Motor neuron (in vitro differentiated cells): Measurements from ENCODE around the gene MAN2A2. TPM values are rescaled to one million over a fixed set of nuclear protein-coding genes. Genes with fewer than 3 reads are reported as not detected.

Experiments used
- ATAC-seq, 8 experiments: fragments of 200-7000 bp; cut with Tn5 transposase; replicated peaks in 6 of 8; 2 replicates each; pipeline ENCODE4 v1.8.0; 2021; ENCODE audit warnings: mild to moderate bottlenecking in 8 of 8, moderate library complexity in 8 of 8
- H3K27ac ChIP-seq, 2 donors: fragments of 250-450 bp; sonication (Bioruptor Pico); 2 replicates each; pipeline ENCODE4 v1.9.0; 2021; ENCODE audit warnings: antibody characterized with exemption in 2 of 2, mild to moderate bottlenecking in 2 of 2, moderate library complexity in 1 of 2
- H3K4me1 ChIP-seq, 2 donors: fragments of 250-450 bp; sonication (Bioruptor Pico); replicated peaks in 1 of 2; 2 replicates each; pipeline ENCODE4 v1.6.1; 2021; ENCODE audit warnings: antibody characterized with exemption in 2 of 2, mild to moderate bottlenecking in 2 of 2, moderate library complexity in 1 of 2
- H3K4me3 ChIP-seq, 5 donors: fragments of 250-450 bp; sonication (Bioruptor Pico); 2 replicates each; pipeline ENCODE4 v1.9.0; 2021; ENCODE audit warnings: antibody characterized with exemption in 5 of 5, mild to moderate bottlenecking in 5 of 5, moderate library complexity in 4 of 5
- WGBS, 10 experiments: fragments of 450-650 bp; shearing (Covaris generic); methylation state at CpG; one replicate each; pipeline ENCODE4 v1.0.0; 2022; 5-methylcytosine and 5-hydroxymethylcytosine counted together
- in situ Hi-C, 9 experiments: fragments of 400-800 bp; cut with MboI; loops; one replicate each; pipeline ENCODE4 v1.15.0; 2021; ENCODE audit warnings: low sequenced_read_pairs in 9 of 9, low pct_unique_long_range_greater_than_20kb in 2 of 9; ENCODE audit not compliant: unreplicated experiment in 9 of 9
- total RNA-seq, 8 experiments: library from RNA; unstranded; fragments of 300-600 nt; gene quantifications; 2 replicates each; pipeline versions ENCODE4 v1.2.3 to v1.2.4, GENCODE V29; 2022

The MAN2A2 gene
- total RNA-seq, 8 experiments from 2014 or later, result 7.7 to 37.7 (median 26.0) TPM

DNA sequence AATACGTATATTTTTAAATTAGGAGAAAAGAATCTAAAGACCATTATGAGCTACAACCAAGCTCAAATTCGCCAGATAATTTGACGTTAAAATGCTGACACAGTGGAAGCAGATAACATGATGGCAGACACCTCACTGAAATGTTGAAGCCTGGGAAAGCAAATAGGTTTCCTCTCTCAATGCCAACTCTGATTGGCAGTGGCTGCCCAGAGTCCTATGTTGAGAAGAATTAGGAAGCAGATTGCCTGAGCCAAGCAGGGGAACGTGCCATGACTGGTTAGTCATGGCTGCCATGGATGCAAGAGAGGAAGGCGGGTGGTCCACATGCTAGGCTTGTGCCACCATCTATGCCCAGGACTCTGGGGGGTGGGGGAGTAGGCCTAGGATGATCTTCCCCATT is 35.2 kb downstream of the MAN2A2 start:
- in situ Hi-C loops, result no loop called here
- WGBS, 10 experiments, result 92 to 100% (median 96%) methylated on average over 2 to 4 of the region's 5 CpGs; no CpG with 5 or more reads in 1 of the 10 experiments
- ATAC-seq, result no peak

DNA sequence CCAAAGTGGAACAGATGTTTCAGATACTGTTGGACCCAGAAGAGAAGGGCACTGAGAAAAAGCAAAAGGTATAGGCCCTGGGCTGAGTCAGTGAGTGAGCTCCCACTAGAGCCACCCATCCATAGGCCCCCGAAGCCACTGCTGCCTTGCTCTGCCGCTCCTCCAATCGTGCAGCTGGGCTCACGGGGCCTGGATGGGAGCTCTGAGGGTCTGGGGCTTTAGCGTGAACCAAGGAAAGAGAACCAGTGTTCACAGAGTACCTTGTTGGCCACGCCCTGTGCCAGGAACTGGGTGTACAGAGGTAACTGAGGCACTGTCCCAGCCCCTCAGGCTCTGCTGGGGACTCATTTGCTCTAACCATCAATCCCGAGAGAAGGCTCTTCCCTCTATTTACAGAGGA is 36.7 kb downstream of the MAN2A2 start:
- no peak for ATAC-seq
- in situ Hi-C loops, result no loop called here
- H3K4me1 ChIP-seq, result peaks cover 5 to 10% of the 10 kb centered on the region in 2 donors
- no peak overlapping the region for H3K27ac ChIP-seq
- H3K4me3 ChIP-seq, result no peak overlapping the region
- 80 to 100% (median 94%) methylated on average over 1 to 4 of the region's 7 CpGs; no CpG with 5 or more reads in 4 of the 10 experiments for WGBS, 10 experiments

More for the DNA sequence above, 35.2 kb downstream of the MAN2A2 start:
- Histone ChIP-seq H3K27ac (no peak overlapping the region), H3K4me3 (no peak overlapping the region), H3K4me1 (peaks cover 8 to 14% of the 10 kb centered on the region in 2 donors)

DNA sequence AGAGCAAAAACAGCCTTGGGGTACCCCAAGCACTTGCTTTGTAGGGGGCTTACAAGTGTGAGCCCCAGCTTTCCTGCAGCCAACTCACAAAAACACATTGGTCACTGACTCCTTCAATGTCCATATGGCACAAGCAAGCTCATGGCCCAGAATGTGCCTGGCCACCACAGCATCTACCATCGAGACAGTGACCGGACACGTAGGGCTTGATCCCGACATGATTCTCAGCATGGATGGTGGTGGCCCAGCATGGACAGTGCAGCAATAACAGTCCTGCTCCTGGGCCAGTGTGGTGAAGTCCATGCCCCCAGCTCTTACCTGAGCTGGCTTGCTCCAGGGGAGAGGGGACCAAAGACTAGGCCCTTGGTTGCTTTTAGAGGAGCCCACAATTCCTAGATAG is 37.9 kb downstream of the MAN2A2 start:
- ATAC-seq, result no peak
- no peak overlapping the region for H3K27ac ChIP-seq
- no peak overlapping the region for H3K4me3 ChIP-seq
- 93 to 100% (median 95%) methylated on average over 1 to 4 of the region's 4 CpGs; no CpG with 5 or more reads in 4 of the 10 experiments for WGBS, 10 experiments
- in situ Hi-C loops, result no loop called here
- H3K4me1 ChIP-seq, result peaks cover 3 to 7% of the 10 kb centered on the region in 2 donors

DNA sequence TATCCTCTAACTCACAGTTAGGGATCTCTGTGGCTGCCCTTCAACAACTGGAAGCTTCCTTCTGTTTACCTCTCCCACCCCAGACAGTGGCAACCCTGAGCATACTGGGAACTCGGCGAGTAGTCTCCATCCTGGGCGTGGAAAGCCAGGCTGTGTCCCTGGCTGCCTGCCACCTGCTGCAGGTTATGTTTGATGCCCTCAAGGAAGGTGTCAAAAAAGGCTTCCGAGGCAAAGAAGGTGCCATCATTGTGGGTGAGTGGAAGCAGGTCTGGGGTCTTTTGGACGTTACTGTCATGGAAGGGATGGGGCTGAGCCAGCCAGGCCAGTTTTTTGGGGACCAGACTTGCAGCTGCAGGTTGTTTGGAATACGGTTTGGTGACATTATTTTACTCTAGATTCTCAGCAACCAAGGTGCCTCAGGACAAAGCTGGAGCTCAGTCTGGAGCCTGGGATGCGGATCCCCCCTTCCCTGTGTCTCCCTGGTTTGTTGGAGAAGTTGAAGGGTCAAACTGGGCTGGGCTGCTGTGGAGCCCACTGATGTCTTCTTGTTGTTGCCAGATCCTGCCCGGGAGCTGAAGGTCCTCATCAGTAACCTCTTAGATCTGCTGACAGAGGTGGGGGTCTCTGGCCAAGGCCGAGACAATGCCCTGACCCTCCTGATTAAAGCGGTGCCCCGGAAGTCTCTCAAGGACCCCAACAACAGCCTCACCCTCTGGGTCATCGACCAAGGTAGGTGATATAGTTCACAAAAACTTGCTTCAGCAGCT is 39.4 kb downstream of the MAN2A2 start:
- Histone ChIP-seq H3K4me1 (no peaks in the 10 kb centered on the region), H3K27ac (no peak overlapping the region), H3K4me3 (no peak overlapping the region)
- 75 to 100% (median 98%) methylated on average over 1 to 9 of the region's 12 CpGs; no CpG with 5 or more reads in 2 of the 10 experiments for WGBS, 10 experiments
- no peak for ATAC-seq
- in situ Hi-C loops, result no loop called here

DNA sequence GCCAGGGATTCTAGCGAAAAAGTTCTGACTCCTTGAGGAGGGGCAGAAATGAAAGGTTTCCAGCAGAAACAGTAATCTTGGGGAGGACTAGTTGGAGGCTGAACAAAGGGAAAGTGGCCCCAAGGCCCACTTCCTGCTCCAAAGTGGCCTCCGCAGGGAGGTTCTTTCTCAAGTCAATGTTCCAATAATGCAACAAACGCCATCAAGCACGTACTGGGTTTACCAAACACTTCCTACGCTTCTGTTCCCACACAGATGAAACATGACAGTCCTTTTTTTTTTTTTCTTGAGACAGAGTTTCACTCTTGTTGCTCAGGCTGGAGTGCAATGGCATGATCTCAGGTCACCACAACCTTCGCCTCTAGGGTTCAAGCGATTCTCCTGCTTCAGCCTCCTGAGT is 42.0 kb downstream of the MAN2A2 start:
- in situ Hi-C loops, result no loop called here
- WGBS, 10 experiments, result 67 to 100% (median 98%) methylated on average over 1 to 5 of the region's 7 CpGs; no CpG with 5 or more reads in 2 of the 10 experiments
- H3K4me1 ChIP-seq, result no peaks in the 10 kb centered on the region
- H3K27ac ChIP-seq, result no peak overlapping the region
- no peak for ATAC-seq
- no peak overlapping the region for H3K4me3 ChIP-seq

DNA sequence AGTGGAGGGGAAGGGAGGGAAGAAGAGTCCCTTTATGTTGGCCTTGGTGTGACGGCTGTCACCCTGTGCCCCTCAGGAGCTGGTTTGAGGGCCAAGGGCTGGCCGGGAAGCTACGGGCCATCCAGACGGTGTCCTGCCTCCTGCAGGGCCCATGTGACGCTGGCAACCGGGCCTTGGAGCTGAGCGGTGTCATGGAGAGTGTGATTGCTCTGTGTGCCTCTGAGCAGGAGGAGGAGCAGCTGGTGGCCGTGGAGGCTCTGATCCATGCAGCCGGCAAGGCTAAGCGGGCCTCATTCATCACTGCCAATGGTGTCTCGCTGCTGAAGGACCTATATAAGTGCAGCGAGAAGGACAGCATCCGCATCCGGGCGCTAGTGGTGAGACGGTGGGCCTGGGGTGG is 43.4 kb downstream of the MAN2A2 start:
- in situ Hi-C loops, result no loop called here
- no peak overlapping the region for H3K4me3 ChIP-seq
- peak in 5 of 8 experiments; percentile 29 to 61 (median 53) for ATAC-seq
- no peak overlapping the region for H3K27ac ChIP-seq
- WGBS, 10 experiments, result 75 to 100% (median 81%) methylated on average over 1 to 9 of the region's 16 CpGs; no CpG with 5 or more reads in 7 of the 10 experiments
- H3K4me1 ChIP-seq, result no peaks in the 10 kb centered on the region

DNA sequence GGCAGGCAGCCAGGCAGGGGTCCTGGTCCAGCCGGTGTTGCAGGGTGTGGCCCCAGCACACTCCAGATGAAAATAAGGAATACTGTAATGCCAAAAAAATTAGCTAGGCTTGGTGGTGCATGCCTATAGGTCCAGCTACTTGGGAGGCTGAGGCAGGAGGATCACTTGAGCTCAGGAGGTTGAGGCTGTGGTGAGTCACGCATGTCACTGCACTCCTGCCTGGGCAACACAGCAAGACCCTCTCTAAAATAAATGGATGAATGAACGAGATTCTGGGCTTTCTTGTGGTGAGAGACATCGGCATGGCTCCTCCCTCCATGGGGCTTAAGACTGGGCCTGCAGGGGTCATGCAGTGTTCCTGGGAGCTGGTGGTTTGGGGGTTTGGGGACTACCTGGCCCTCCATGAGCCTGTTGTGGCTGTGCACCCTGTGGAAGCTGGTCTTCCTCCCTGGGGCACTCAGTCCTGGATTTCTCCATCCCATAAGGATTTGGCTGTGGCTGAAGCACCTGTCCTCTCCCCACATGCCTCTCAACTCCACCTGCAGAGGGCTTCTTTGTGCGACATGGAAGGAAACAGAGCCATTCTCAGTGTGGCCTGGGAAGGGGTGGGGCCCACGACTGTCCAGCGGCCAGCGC is 44.0 kb downstream of the MAN2A2 start:
- 61 to 100% (median 89%) methylated on average over 1 to 3 of the region's 8 CpGs; no CpG with 5 or more reads in 5 of the 10 experiments for WGBS, 10 experiments
- Histone ChIP-seq H3K27ac (no peak overlapping the region), H3K4me1 (no peaks in the 10 kb centered on the region), H3K4me3 (no peak overlapping the region)
- in situ Hi-C loops, result no loop called here
- no peak for ATAC-seq

DNA sequence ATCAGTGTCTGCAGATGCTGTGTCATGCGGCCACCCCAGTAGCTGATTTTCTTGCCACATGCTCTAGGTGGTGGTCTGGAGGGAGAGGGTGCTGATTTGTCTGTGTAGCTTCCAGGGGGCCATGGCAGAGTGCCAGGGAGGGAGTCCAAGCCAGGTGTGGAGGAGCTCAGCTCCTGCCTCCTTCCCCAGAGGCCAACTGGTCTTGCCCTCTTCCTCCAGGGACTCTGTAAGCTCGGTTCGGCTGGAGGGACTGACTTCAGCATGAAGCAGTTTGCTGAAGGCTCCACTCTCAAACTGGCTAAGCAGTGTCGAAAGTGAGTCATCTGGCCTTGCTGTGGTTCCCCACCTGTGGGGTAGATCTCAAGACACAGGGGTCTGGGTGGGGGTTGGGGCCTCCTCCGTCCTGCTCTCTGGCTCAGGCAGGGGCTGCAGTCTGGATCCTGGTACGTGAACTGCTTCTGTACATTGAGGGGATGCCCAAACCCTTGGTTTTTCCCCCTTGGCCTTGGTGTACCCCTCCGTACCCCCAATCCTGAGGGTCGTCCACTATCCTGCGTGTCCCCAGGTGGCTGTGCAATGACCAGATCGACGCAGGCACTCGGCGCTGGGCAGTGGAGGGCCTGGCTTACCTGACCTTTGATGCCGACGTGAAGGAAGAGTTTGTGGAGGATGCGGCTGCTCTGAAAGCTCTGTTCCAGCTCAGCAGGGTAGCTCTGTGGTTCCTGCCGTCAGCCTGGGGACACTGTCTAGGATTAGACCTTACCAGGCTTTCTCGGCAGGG is 44.7 kb downstream of the MAN2A2 start:
- in situ Hi-C loops, result no loop called here
- WGBS, 10 experiments, result 80 to 100% (median 100%) methylated on average over 2 to 10 of the region's 18 CpGs; no CpG with 5 or more reads in 3 of the 10 experiments
- Histone ChIP-seq H3K27ac (no peak overlapping the region), H3K4me3 (no peak overlapping the region), H3K4me1 (no peaks in the 10 kb centered on the region)
- no peak for ATAC-seq

DNA sequence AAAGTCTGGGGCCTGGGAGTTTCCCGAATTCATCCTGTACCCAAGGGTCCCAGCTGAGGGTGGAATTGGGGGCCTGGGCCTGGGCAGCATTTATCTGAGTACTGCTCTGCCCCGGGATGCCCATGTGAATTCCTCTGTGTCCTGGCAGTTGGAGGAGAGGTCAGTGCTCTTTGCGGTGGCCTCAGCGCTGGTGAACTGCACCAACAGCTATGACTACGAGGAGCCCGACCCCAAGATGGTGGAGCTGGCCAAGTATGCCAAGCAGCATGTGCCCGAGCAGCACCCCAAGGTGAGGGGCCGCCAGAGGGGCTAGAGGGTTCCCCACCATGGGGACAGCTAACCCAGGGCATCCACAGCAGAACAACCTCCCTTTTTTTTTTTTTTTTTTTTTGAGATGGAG is 45.4 kb downstream of the MAN2A2 start:
- in situ Hi-C loops, result no loop called here

DNA sequence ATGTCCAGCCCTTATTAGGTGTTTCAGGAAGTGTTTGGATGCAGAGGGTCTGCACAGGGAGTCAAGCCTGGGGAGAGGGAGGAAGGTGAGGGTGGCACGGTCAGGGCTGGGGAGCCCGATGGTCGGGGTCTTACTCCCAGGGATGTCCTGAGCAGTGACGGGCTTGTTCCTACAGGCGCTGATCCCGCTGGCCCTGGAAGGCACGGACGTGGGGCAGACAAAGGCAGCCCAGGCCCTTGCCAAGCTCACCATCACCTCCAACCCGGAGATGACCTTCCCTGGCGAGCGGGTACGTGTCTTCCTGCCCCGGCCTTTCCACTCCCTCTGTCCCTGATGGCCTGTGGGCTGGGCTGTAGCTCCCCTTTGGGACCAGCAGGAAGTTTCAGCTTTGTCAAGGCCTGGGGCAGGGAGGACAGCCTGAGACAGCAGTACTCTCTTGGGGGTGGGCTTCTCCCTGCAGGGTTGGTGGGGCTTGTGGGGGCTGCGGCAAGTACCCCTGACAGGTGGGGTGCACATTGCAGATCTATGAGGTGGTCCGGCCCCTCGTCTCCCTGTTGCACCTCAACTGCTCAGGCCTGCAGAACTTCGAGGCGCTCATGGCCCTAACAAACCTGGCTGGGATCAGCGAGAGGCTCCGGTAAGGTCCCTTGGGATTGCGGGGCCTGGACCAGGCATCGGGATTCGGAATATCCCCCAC is 47.0 kb downstream of the MAN2A2 start:
- WGBS, 10 experiments, result 87 to 100% (median 90%) methylated on average over 1 to 12 of the region's 23 CpGs; no CpG with 5 or more reads in 7 of the 10 experiments
- H3K4me1 ChIP-seq, result peaks cover 2% of the 10 kb centered on the region in 2 donors
- no peak overlapping the region for H3K27ac ChIP-seq
- in situ Hi-C loops, result loop anchor here in 2 of 9 experiments (10.0 to 25.0 kb wide), 3 partner anchors 85 to 287 kb away; no protein-coding TSS in a partner anchor
- H3K4me3 ChIP-seq, result no peak overlapping the region
- ATAC-seq, result no peak

More for the DNA sequence above, 45.4 kb downstream of the MAN2A2 start:
- ATAC-seq, result no peak
- H3K4me1 ChIP-seq, result no peaks in the 10 kb centered on the region
- H3K4me3 ChIP-seq, result no peak overlapping the region
- no peak overlapping the region for H3K27ac ChIP-seq
- 85 to 93% (median 90%) methylated on average over 2 to 4 of the region's 8 CpGs; no CpG with 5 or more reads in 7 of the 10 experiments for WGBS, 10 experiments

DNA sequence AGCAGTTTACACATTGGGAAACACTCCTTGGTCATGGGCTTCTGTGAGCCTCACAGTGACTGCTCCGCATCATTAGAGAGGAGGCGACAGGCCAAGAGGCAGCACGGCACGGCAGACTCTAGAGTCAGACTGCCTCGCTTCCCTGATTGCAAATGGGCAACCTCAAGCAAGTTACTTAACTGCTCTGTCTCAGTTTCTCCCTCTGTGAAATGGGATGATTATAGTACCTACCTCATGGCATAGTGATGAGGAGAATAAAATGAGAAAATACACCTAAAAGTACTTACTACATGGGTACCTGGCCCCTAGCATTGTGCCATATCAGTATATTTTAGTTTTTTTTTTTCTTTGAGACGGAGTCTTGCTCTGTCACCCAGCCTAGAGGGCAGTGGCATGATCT is 47.6 kb downstream of the MAN2A2 start:
- WGBS, 10 experiments, result 90 to 100% (median 100%) methylated on average over 1 to 3 of the region's 6 CpGs; no CpG with 5 or more reads in 4 of the 10 experiments
- in situ Hi-C loops, result loop anchor here in 2 of 9 experiments (10.0 to 25.0 kb wide), 3 partner anchors 84 to 287 kb away; no protein-coding TSS in a partner anchor
- Histone ChIP-seq H3K27ac (no peak overlapping the region), H3K4me1 (peaks cover 2% of the 10 kb centered on the region in 2 donors), H3K4me3 (no peak overlapping the region)
- no peak for ATAC-seq
